ENCODE data around the gene C1orf198. TPM values are rescaled to one million over a fixed set of nuclear protein-coding genes. Genes with fewer than 3 reads are reported as not detected.

The C1orf198 gene
- total and polyA plus RNA-seq, 5 experiments from 2014 or later = 5.5 to 8.9 (median 7.0) TPM

GRCh38 chr1:230865062-230865817 is 3.1 kb downstream of the C1orf198 start:
- Mint-ChIP-seq H3K36me3 (no peaks in the 10 kb centered on the region), H3K27me3 (peaks cover 0 to 12% (median 3%) of the 10 kb centered on the region in 5 donors), H3K4me3 (peak overlapping the region in 1 of 10 donors; percentile 27), H3K4me1 (peaks cover 14 to 44% (median 21%) of the 10 kb centered on the region in 4 donors), H3K27ac (no peak overlapping the region), H3K9me3 (no peaks in the 10 kb centered on the region)
- DNase-seq = no peak
- POLR2A ChIA-PET = no interaction called here
- ATAC-seq = no peak

GRCh38 chr1:230864441-230864840 is 3.9 kb downstream of the C1orf198 start:
- Mint-ChIP-seq H3K27me3 (peaks cover 0 to 4% (median 2%) of the 10 kb centered on the region in 5 donors), H3K27ac (peak overlapping the region in 1 of 10 donors; percentile 27), H3K9me3 (no peaks in the 10 kb centered on the region), H3K4me3 (no peak overlapping the region), H3K36me3 (no peaks in the 10 kb centered on the region), H3K4me1 (peaks cover 14 to 42% (median 20%) of the 10 kb centered on the region in 4 donors)
- no peak for ATAC-seq
- POLR2A ChIA-PET = no interaction called here
- DNase-seq = no peak

- H3K27ac Mint-ChIP-seq = peak overlapping the region in 1 of 10 donors; percentile 52
- H3K4me3 Mint-ChIP-seq = no peak overlapping the region
- H3K4me1 Mint-ChIP-seq = peaks cover 14 to 35% (median 19%) of the 10 kb centered on the region in 4 donors
- H3K36me3 Mint-ChIP-seq = no peaks in the 10 kb centered on the region
- POLR2A ChIA-PET = no interaction called here
- no peaks in the 10 kb centered on the region for H3K9me3 Mint-ChIP-seq
- DNase-seq = no peak
- ATAC-seq = no peak
- H3K27me3 Mint-ChIP-seq = peaks cover 0 to 2% (median 0%) of the 10 kb centered on the region in 5 donors
These were observed 4.9 kb downstream of the C1orf198 start for GRCh38 chr1:230863449-230863848.

DNA sequence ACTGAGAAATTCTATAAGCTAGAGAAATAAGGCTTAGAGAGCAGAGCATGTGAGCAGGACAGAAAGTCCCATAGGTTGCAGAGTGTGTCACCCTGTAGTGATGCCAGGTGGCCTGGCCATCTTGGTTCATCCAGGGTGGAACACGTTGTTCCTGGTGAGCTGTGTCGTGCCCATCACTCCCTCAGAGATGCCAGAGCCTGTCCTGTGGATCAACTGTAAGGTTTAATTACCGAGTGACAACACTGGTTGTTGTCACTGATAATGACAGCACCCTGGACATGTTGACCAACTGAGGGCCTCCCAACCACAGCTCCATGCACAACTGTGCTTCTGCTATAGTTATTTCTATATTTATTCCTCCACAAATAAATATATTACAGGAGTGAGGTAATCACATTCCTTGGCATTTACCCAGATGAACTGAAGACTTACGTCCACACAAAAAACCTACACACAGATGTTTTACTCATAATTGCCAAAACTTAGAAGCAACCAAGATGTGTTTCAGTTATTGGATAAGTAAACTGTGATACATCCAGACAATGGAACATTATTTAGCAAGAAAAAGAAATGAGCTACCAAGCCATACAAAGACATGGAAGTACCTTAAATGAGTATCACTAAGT is 6.2 kb downstream of the C1orf198 start:
- no peak for DNase-seq
- Mint-ChIP-seq H3K27me3 (peaks cover 0 to 2% (median 0%) of the 10 kb centered on the region in 5 donors), H3K9me3 (no peaks in the 10 kb centered on the region), H3K4me1 (peaks cover 7 to 28% (median 15%) of the 10 kb centered on the region in 4 donors), H3K36me3 (no peaks in the 10 kb centered on the region), H3K4me3 (no peak overlapping the region), H3K27ac (no peak overlapping the region)
- POLR2A ChIA-PET = no interaction called here
- no peak for ATAC-seq

DNA sequence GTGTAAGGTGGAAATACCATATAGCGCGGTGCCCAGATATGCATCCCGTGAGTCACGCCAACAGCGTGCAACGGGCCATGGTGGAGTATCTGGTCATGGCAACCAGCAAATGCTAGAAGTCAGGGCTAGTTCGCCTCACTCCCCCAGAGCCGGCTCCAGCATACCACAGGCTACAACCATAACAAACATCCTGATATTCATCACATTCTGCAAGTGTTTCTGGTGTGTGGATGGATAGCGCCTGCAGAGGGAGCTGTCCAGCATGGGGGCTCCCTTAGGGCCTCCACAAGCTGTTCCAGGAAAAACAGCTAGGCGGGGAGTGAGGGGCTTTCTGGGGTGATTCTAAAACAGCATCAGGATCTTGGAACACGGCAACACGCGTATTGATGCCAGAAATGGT is 6.8 kb downstream of the C1orf198 start:
- H3K27ac Mint-ChIP-seq = no peak overlapping the region
- H3K4me1 Mint-ChIP-seq = peaks cover 5 to 22% (median 10%) of the 10 kb centered on the region in 4 donors
- no peaks in the 10 kb centered on the region for H3K9me3 Mint-ChIP-seq
- no peaks in the 10 kb centered on the region for H3K36me3 Mint-ChIP-seq
- POLR2A ChIA-PET = no interaction called here
- no peak overlapping the region for H3K4me3 Mint-ChIP-seq
- ATAC-seq (no peak), DNase-seq (no peak)
- H3K27me3 Mint-ChIP-seq = no peaks in the 10 kb centered on the region

- Mint-ChIP-seq H3K27me3 (no peaks in the 10 kb centered on the region), H3K4me3 (no peak overlapping the region), H3K36me3 (no peaks in the 10 kb centered on the region), H3K9me3 (no peaks in the 10 kb centered on the region), H3K27ac (no peak overlapping the region), H3K4me1 (peaks cover 5 to 15% (median 9%) of the 10 kb centered on the region in 4 donors)
- no peak for DNase-seq
- no peak for ATAC-seq
- POLR2A ChIA-PET = no interaction called here
These were observed 7.5 kb downstream of the C1orf198 start for GRCh38 chr1:230860617-230861384.

- POLR2A ChIA-PET = no interaction called here
- H3K27me3 Mint-ChIP-seq = no peaks in the 10 kb centered on the region
- peaks cover 4 to 15% (median 7%) of the 10 kb centered on the region in 4 donors for H3K4me1 Mint-ChIP-seq
- H3K4me3 Mint-ChIP-seq = no peak overlapping the region
- ATAC-seq = no peak
- peaks cover 0 to 15% (median 8%) of the 10 kb centered on the region in 3 donors for H3K36me3 Mint-ChIP-seq
- no peaks in the 10 kb centered on the region for H3K9me3 Mint-ChIP-seq
- H3K27ac Mint-ChIP-seq = no peak overlapping the region
- DNase-seq = no peak
These were observed 9.2 kb downstream of the C1orf198 start for GRCh38 chr1:230858918-230859729.

GRCh38 chr1:230858236-230858820 is 10.0 kb downstream of the C1orf198 start:
- Mint-ChIP-seq H3K4me3 (no peak overlapping the region), H3K27me3 (no peaks in the 10 kb centered on the region), H3K27ac (no peak overlapping the region), H3K36me3 (peaks cover 3 to 19% (median 11%) of the 10 kb centered on the region in 3 donors), H3K4me1 (peaks cover 1 to 12% (median 5%) of the 10 kb centered on the region in 4 donors), H3K9me3 (no peaks in the 10 kb centered on the region)
- DNase-seq (no peak), ATAC-seq (no peak)
- POLR2A ChIA-PET = no interaction called here

- H3K36me3 Mint-ChIP-seq = peaks cover 4 to 22% (median 16%) of the 10 kb centered on the region in 3 donors
- H3K4me1 Mint-ChIP-seq = peaks cover 0 to 8% (median 3%) of the 10 kb centered on the region in 4 donors
- no peaks in the 10 kb centered on the region for H3K9me3 Mint-ChIP-seq
- H3K4me3 Mint-ChIP-seq = no peak overlapping the region
- H3K27me3 Mint-ChIP-seq = no peaks in the 10 kb centered on the region
- DNase-seq (no peak), ATAC-seq (no peak)
- no peak overlapping the region for H3K27ac Mint-ChIP-seq
- POLR2A ChIA-PET = no interaction called here
These were observed 10.5 kb downstream of the C1orf198 start for GRCh38 chr1:230857822-230858221.

DNA sequence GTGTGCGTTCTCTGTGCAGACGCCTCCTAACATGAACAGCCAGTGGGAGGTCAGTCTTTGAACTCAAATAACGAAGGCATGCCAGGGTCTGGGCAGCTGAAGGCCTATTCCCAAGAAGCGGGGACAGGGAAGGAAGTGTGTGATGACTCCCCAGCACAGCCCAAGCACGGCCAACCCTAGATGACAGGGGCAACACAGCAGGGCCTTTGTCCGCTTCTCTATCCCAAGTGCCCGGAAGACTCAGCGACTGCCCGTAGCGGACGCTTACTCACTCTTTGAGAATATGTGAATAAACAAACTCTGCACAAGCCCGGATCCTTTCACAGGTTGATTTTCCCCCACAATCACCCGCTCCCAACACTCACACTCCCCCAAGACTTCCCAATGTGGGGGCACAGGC is 11.2 kb downstream of the C1orf198 start:
- Mint-ChIP-seq H3K9me3 (no peaks in the 10 kb centered on the region), H3K4me3 (no peak overlapping the region), H3K27ac (peak overlapping the region in 1 of 10 donors; percentile 65), H3K27me3 (no peaks in the 10 kb centered on the region), H3K36me3 (peaks cover 4 to 27% (median 19%) of the 10 kb centered on the region in 3 donors), H3K4me1 (peaks cover 0 to 6% (median 0%) of the 10 kb centered on the region in 4 donors)
- no peak for ATAC-seq
- DNase-seq = no peak
- POLR2A ChIA-PET = no interaction called here

DNA sequence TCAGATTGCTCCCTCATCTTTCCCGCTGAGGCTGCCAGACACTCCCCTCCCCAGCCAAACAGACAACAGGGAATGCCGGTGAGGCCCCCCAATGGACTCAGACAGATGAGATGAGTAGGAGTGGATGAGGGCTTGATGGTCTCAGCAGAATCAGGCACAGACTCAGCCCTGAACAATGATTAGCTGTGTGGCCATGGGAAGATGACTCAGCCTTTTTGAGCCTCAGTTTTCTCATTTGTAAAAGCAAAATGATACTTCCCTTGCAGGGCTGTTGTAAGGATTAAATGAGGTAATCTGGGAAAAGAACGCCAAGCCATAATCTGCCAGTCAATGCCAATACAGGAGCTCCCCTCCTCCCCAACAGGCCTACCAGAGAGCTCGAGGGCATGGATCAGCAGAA is 12.4 kb downstream of the C1orf198 start:
- peak overlapping the region in 1 of 10 donors; percentile 43 for H3K27ac Mint-ChIP-seq
- DNase-seq = no peak
- POLR2A ChIA-PET = no interaction called here
- peaks cover 4 to 34% (median 22%) of the 10 kb centered on the region in 3 donors for H3K36me3 Mint-ChIP-seq
- no peaks in the 10 kb centered on the region for H3K9me3 Mint-ChIP-seq
- H3K4me1 Mint-ChIP-seq = peaks cover 0 to 6% (median 0%) of the 10 kb centered on the region in 4 donors
- no peak overlapping the region for H3K4me3 Mint-ChIP-seq
- ATAC-seq = no peak
- H3K27me3 Mint-ChIP-seq = no peaks in the 10 kb centered on the region

GRCh38 chr1:230854423-230854822 is 13.9 kb downstream of the C1orf198 start:
- DNase-seq (no peak), ATAC-seq (no peak)
- Mint-ChIP-seq H3K27me3 (no peaks in the 10 kb centered on the region), H3K27ac (no peak overlapping the region), H3K4me1 (peaks cover 0 to 11% (median 3%) of the 10 kb centered on the region in 4 donors), H3K36me3 (peaks cover 4 to 40% (median 22%) of the 10 kb centered on the region in 3 donors), H3K9me3 (no peaks in the 10 kb centered on the region), H3K4me3 (no peak overlapping the region)
- POLR2A ChIA-PET = no interaction called here
